ENCODE measurements around the gene TMEM138.

Gene TMEM138

DNA sequence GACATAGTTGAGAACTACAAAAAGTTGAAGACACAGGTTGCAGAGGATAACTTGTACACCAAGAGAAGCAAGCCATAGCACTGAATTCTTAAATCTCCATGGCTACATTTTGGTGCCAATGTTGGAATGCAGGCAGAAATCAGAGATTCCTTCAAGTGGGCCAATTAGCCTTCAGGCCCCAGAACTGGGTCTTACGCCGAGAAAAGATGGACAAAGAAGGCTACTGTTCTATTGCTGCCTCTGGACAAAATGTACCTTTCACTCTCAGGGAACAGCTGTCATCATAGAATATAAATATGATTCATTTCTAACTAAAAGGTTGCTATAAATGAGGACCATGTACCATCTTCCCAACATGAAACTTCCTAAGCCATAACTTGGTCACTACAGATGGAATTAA, 43.9 kb downstream of the TMEM138 start:
- no peak for DNase-seq (ENCODE audit: low spot score)

DNA sequence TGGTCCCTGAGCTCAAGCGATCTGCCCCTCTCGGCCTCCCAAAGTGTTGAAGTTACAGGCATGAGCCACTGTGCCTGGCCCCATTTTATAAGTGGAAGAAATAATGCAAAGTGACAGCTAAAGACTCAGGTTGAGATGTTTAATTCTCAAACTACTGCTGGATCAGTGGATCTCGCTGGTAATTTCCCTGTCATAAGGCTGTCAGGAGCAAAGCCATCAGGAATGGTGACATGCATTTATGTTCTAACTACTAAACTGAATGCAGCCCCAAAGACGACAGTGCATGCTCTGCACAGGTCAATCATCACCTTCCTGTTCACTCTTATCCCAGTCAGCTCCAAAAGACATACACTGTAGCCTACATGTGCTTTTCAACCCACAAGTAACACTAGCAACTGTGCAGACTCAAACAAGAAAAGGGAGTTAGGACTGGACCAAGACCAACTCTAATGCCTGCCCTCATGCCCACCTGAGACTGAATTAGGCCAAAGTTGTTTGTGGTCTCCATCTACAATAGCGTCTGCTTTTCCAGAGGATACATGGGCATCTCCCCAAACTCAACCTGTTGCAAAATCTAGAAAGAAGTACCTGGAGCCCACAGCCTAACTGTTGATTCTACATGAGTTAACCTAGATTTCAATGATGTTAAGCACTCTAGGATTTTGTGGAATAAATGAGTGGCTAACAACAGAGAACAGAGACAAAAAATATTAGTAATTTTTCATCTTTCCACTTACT, 45.0 kb downstream of the TMEM138 start:
- no peak for DNase-seq (ENCODE audit: low spot score)

DNA sequence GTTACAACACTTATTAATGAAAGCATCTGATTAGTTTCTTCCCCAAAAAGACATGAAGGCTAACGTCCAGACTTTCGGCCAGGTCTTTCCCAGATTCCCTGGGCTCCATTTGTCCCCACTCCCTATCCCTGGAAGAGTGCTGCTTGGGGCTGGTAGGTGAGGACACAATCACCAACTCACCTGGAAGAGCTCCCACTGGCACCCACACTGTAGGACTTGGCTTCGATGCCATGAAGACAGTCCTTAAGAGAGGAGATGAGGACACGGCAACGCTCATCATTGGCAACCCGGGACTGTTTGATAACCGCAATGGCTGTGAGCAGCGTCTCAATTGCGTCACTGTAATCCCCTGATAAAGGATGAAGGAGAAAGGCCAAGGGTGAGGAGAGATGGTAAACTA, 49.4 kb downstream of the TMEM138 start:
- no peak for DNase-seq (ENCODE audit: low spot score)

DNA sequence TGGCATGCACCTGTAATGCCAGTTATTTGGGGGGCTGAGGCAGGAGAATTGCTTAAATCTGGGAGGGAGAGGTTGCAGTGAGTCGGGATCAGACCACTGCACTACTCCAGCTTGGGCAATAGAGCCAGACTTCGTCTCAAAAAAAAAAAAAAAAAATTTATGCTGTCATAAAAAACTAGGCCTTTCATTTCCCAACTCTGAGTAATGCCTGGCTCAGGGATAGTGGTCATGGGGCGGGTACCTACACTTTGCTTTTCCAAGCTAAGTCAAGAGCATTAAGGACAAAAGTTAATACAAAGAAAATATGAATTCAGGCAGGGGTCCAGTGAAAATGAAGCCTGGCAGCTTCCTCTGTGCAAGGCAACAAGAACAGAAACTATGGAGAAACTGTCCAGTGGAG, 51.3 kb downstream of the TMEM138 start:
- DNase-seq (ENCODE audit: low spot score): no peak

- no peak for DNase-seq (ENCODE audit: low spot score)
These were observed 52.4 kb downstream of the TMEM138 start for GRCh38 chr11:61414547-61414946.

GRCh38 chr11:61415381-61415780, 53.2 kb downstream of the TMEM138 start:
- DNase-seq (ENCODE audit: low spot score): no peak

DNA sequence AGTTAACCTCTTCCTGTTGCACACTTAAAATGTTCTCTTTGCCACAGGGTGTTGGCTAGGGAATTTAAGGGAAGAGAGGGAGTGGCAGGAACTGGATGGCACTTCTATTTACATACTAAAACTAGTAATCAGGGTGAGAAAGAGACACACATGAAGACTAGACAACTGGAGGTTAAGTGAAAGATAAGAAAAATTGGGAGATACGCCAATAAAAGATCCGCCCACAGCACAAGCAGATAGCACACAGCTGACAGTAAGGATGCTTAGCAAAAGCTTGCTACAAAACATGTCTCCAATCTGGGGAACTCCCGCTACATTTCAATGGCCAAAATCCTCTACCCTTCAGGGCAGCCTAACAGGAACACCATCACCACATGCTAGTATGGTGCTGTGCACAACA, 54.8 kb downstream of the TMEM138 start:
- DNase-seq (ENCODE audit: low spot score): no peak

DNA sequence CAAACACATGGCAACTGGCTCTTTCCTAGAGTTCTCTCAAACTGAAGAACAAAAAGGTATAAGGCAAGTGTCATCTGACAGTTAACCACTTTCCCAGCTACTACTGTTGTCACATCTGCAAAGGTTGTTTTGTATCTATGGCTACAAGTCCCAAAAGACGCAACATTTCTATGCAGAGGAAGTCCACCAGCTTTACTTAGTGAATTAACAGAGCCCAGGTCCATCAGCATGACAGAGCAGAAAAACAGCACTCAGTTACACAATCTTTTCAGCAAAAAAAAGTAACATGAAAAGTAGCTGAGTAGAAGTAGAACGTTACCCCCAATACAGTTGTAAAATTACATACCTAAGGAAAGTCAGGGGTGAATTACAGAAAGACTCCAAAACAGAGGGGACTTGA, 55.5 kb downstream of the TMEM138 start:
- DNase-seq (ENCODE audit: low spot score): no peak

DNA sequence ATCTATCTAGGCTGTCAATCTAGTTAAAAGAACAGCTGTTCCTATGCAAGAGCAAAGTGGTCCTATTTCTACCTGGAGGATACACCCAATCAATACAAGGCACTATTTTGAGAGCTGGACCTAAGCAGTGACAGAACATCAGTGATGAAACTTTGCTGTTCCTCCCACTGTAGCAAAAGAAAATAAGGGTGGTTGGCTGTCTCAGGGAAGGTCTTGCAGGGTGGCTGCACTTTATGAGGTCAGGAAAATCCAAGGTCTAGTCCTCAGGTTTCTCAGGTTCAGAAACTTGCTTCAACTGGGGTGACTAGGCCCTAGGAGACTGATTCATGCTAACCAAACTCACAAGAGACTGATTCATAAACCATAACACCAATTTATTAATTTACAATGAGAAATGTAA, 56.0 kb downstream of the TMEM138 start:
- DNase-seq (ENCODE audit: low spot score): no peak
